BE2C (cell line): ENCODE results near the gene CYSTM1.

Source experiments
- DNase-seq: peaks from one replicate; pipeline ENCODE4 v3.0.0-alpha.2; 2020
- H3K27me3 ChIP-seq: fragments of 250-450 bp; sonication (Bioruptor Pico); 2 replicates; pipeline ENCODE4 v1.5.1; 2020; ENCODE audit warnings: mild to moderate bottlenecking
- H3K36me3 ChIP-seq: fragments of 250-450 bp; sonication (Bioruptor Pico); 2 replicates; pipeline ENCODE4 v1.5.1; 2020; ENCODE audit warnings: mild to moderate bottlenecking
- H3K4me1 ChIP-seq: fragments of 250-450 bp; sonication (Bioruptor Pico); 2 replicates; pipeline ENCODE4 v1.5.1; 2020
- H3K4me3 ChIP-seq: 2 replicates; pipeline ENCODE4 v1.5.1; 2011; ENCODE audit warnings: low read depth, low read length
- H3K9me3 ChIP-seq: fragments of 250-450 bp; sonication (Bioruptor Pico); 2 replicates; pipeline ENCODE4 v1.5.1; 2020
- CTCF ChIP-seq: IDR thresholded peaks from 2 replicates; pipeline ENCODE4 v1.5.1; 2012; ENCODE audit warnings: mild to moderate bottlenecking, low read depth, low read length

The CYSTM1 gene

GRCh38 chr5:140258873-140259272, 83.9 kb downstream of the CYSTM1 start:
- Histone ChIP-seq H3K4me3 (no peak overlapping the region), H3K27me3 (no peaks in the 10 kb centered on the region), H3K9me3 (0 out of 2 replicates have a peak, but pooled peaks cover 5% of the 10 kb centered on the region), H3K4me1 (peaks cover 9% of the 10 kb centered on the region), H3K36me3 (peaks cover 14% of the 10 kb centered on the region)
- no peak for DNase-seq
- no peak for TF ChIP-seq CTCF

GRCh38 chr5:140259500-140259899, 84.5 kb downstream of the CYSTM1 start:
- no peak overlapping the region for H3K4me3 ChIP-seq
- H3K27me3 ChIP-seq: no peaks in the 10 kb centered on the region
- H3K36me3 ChIP-seq: peaks cover 14% of the 10 kb centered on the region
- H3K9me3 ChIP-seq: 0 out of 2 replicates have a peak, but pooled peaks cover 5% of the 10 kb centered on the region
- H3K4me1 ChIP-seq: peaks cover 9% of the 10 kb centered on the region
- no peak for TF ChIP-seq CTCF
- DNase-seq: no peak

- DNase-seq: no peak
- 0 out of 2 replicates have a peak, but pooled peaks cover 5% of the 10 kb centered on the region for H3K9me3 ChIP-seq
- H3K4me1 ChIP-seq: peaks cover 9% of the 10 kb centered on the region
- peaks cover 14% of the 10 kb centered on the region for H3K36me3 ChIP-seq
- no peak for TF ChIP-seq CTCF
- no peak overlapping the region for H3K4me3 ChIP-seq
- H3K27me3 ChIP-seq: no peaks in the 10 kb centered on the region
Measured at GRCh38 chr5:140260089-140260656, 85.2 kb downstream of the CYSTM1 start.

- peaks cover 9% of the 10 kb centered on the region for H3K4me1 ChIP-seq
- H3K9me3 ChIP-seq: 0 out of 2 replicates have a peak, but pooled peaks cover 5% of the 10 kb centered on the region
- DNase-seq: peak; percentile 45
- TF ChIP-seq CTCF: no peak
- H3K4me3 ChIP-seq: no peak overlapping the region; the same call in 1 of the 2 replicates
- peaks cover 14% of the 10 kb centered on the region for H3K36me3 ChIP-seq
- no peaks in the 10 kb centered on the region for H3K27me3 ChIP-seq
Measured at GRCh38 chr5:140261403-140262171, 86.6 kb downstream of the CYSTM1 start.

GRCh38 chr5:140262221-140262620, 87.2 kb downstream of the CYSTM1 start:
- peaks cover 14% of the 10 kb centered on the region for H3K36me3 ChIP-seq
- H3K4me3 ChIP-seq: no peak overlapping the region
- DNase-seq: no peak
- no peaks in the 10 kb centered on the region for H3K27me3 ChIP-seq
- H3K9me3 ChIP-seq: 0 out of 2 replicates have a peak, but pooled peaks cover 5% of the 10 kb centered on the region
- H3K4me1 ChIP-seq: peaks cover 9% of the 10 kb centered on the region
- TF ChIP-seq CTCF: no peak

GRCh38 chr5:140262839-140263238, 87.9 kb downstream of the CYSTM1 start:
- H3K27me3 ChIP-seq: no peaks in the 10 kb centered on the region
- no peak for TF ChIP-seq CTCF
- H3K4me1 ChIP-seq: peaks cover 9% of the 10 kb centered on the region
- no peak for DNase-seq
- H3K4me3 ChIP-seq: no peak overlapping the region
- peaks cover 14% of the 10 kb centered on the region for H3K36me3 ChIP-seq
- H3K9me3 ChIP-seq: 0 out of 2 replicates have a peak, but pooled peaks cover 5% of the 10 kb centered on the region
